ENCODE results near the gene ADORA2B. TPM values are rescaled to one million over a fixed set of nuclear protein-coding genes. Genes with fewer than 3 reads are reported as not detected.

Gene ADORA2B
- total RNA-seq, 2 experiments from 2014 or later, result not detected

DNA sequence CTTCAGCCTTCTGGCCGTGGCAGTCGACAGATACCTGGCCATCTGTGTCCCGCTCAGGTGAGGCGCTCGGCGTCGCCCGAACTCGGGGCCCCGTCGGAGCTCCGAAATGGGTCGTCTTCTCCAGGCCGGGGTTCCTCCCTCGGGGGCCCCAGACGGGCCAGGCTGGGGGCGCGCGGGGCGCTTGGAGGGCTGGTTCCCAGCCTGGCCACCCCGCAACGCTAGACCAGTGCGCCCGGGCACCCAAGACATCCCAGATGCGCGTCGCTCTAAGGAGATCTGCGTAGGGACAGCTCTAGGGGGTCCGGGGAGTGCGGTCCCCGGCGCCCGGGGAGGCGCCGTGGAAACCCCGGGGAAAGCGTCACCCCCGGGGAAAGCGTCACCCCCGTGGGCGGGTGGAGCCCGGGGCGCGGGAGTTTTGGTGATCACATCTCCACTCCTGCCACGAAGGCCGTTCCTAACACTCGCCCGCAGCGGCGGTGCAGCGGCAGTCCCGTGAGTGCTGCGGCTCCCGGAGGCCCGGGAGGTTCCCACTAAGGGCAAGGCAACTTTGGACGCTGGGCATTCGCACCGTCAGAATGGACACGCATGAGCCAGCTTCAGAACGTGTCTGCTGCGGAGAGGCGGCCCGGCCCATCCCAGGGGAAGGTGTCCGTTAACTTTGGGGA, 729 bp downstream of the ADORA2B start:
- ChIA-PET CTCF (ENCODE audit: unreplicated experiment) (no interaction called here), POLR2A (interaction anchor here (0.6 kb wide), 1 partner anchor 293 kb away, joined by 5 read pairs; no protein-coding TSS in a partner anchor)
- Histone ChIP-seq H4K20me1 (ENCODE audit: insufficient read depth, low read length) (no peaks in the 10 kb centered on the region), H2AFZ (ENCODE audit: low read length) (no peak overlapping the region), H3K9me3 (ENCODE audit: low read length) (no peaks in the 10 kb centered on the region), H3K9me2 (ENCODE audit: insufficient read depth, low read length) (no peaks in the 10 kb centered on the region), H3K79me2 (ENCODE audit: insufficient read depth, low read depth, low read length) (no peaks in the 10 kb centered on the region), H3K36me3 (ENCODE audit: insufficient read depth, low read length) (no peaks in the 10 kb centered on the region), H3K27ac (ENCODE audit: low read depth, low read length, poor library complexity, severe bottlenecking) (no peak overlapping the region), H3K4me2 (ENCODE audit: low read length) (no peak overlapping the region), H3K4me1 (ENCODE audit: insufficient read depth, low read length, poor library complexity, severe bottlenecking) (no peaks in the 10 kb centered on the region), H3K4me3 (ENCODE audit: low read depth, low read length, poor library complexity, severe bottlenecking) (no peak overlapping the region)
- no peak for DNase-seq (ENCODE audit: low spot score)
- TF ChIP-seq EZH2phosphoT487 (IDR thresholded peaks at IDR 0.05; ENCODE audit: borderline replicate concordance, low read depth, low read length), result no peak
- TF ChIP-seq, protein P1, sequence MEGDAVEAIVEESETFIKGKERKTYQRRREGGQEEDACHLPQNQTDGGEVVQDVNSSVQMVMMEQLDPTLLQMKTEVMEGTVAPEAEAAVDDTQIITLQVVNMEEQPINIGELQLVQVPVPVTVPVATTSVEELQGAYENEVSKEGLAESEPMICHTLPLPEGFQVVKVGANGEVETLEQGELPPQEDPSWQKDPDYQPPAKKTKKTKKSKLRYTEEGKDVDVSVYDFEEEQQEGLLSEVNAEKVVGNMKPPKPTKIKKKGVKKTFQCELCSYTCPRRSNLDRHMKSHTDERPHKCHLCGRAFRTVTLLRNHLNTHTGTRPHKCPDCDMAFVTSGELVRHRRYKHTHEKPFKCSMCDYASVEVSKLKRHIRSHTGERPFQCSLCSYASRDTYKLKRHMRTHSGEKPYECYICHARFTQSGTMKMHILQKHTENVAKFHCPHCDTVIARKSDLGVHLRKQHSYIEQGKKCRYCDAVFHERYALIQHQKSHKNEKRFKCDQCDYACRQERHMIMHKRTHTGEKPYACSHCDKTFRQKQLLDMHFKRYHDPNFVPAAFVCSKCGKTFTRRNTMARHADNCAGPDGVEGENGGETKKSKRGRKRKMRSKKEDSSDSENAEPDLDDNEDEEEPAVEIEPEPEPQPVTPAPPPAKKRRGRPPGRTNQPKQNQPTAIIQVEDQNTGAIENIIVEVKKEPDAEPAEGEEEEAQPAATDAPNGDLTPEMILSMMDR (conservative IDR thresholded peaks at IDR 0.05; ENCODE audit: low read length), result no peak
- no TSS peak for BruUV-seq (replicated peaks)
- intact Hi-C loops (cut with micrococcal nuclease; ENCODE audit: unreplicated experiment), result no loop called here

DNA sequence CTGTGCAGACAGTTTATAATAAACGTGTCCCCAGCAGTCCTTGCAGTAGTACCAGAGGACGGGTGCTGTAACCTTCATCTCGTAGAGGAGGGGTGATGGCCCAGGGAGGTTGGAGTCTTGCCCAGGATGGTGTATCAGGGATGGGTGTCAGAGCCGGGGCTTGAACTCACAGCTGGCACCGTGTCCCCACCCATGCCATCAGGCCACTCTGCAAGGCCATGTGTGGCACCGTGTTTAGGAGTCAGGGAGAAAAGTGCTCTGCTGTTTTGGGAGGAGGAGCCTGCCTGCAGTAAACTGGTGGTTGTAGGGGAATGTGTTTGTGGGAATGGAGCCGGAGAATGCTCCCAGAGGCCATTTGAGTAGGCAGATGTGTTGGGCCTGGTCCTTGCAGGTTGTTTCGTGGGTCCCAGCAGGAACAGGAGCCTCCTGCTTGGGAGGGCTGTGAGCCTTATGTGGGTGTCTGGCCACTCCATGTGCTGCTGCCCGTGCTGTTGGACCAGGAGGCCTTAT, 1.7 kb downstream of the ADORA2B start:
- no peak overlapping the region for H3K27ac ChIP-seq (ENCODE audit: low read depth, low read length, poor library complexity, severe bottlenecking)
- no peaks in the 10 kb centered on the region for H3K4me1 ChIP-seq (ENCODE audit: insufficient read depth, low read length, poor library complexity, severe bottlenecking)
- ChIA-PET CTCF (ENCODE audit: unreplicated experiment) (no interaction called here), POLR2A (interaction anchor here (0.6 kb wide), 1 partner anchor 292 kb away, joined by 5 read pairs; no protein-coding TSS in a partner anchor)
- H3K36me3 ChIP-seq (ENCODE audit: insufficient read depth, low read length), result no peaks in the 10 kb centered on the region
- no TSS peak for BruUV-seq (replicated peaks)
- no peak for DNase-seq (ENCODE audit: low spot score)
- H3K4me3 ChIP-seq (ENCODE audit: low read depth, low read length, poor library complexity, severe bottlenecking), result no peak overlapping the region
- TF ChIP-seq, protein P1 (conservative IDR thresholded peaks at IDR 0.05; ENCODE audit: low read length), result no peak
- TF ChIP-seq EZH2phosphoT487 (IDR thresholded peaks at IDR 0.05; ENCODE audit: borderline replicate concordance, low read depth, low read length), result no peak
- H3K9me3 ChIP-seq (ENCODE audit: low read length), result no peaks in the 10 kb centered on the region
- intact Hi-C loops (cut with micrococcal nuclease; ENCODE audit: unreplicated experiment), result no loop called here
- H2AFZ ChIP-seq (ENCODE audit: low read length), result no peak overlapping the region
- H3K4me2 ChIP-seq (ENCODE audit: low read length), result no peak overlapping the region
- H3K9me2 ChIP-seq (ENCODE audit: insufficient read depth, low read length), result no peaks in the 10 kb centered on the region
- no peaks in the 10 kb centered on the region for H3K79me2 ChIP-seq (ENCODE audit: insufficient read depth, low read depth, low read length)
- no peaks in the 10 kb centered on the region for H4K20me1 ChIP-seq (ENCODE audit: insufficient read depth, low read length)

DNA sequence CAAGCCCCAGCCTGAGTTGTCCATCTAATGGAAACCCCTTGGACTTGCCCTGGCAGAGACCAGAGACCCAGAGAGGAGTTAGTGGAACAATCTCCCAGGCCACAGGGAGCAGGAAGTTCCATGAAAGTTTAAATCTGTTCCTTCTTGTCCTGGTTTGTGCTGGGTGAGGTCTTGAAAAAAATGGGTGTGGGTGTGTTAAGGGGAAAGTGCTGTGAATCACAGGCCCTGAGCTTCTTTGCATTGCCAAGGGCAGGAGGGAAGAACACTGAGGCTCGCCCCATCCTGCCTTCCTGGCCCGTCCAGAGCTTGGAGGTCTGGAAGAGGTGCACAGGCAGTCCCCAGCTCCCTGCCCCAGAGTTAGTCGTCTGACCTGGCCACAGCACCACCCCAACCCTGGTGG, 2.3 kb downstream of the ADORA2B start:
- no peak overlapping the region for H3K27ac ChIP-seq (ENCODE audit: low read depth, low read length, poor library complexity, severe bottlenecking)
- no peaks in the 10 kb centered on the region for H3K36me3 ChIP-seq (ENCODE audit: insufficient read depth, low read length)
- H3K9me2 ChIP-seq (ENCODE audit: insufficient read depth, low read length), result no peaks in the 10 kb centered on the region
- no peaks in the 10 kb centered on the region for H3K4me1 ChIP-seq (ENCODE audit: insufficient read depth, low read length, poor library complexity, severe bottlenecking)
- no peak overlapping the region for H3K4me2 ChIP-seq (ENCODE audit: low read length)
- H3K79me2 ChIP-seq (ENCODE audit: insufficient read depth, low read depth, low read length), result no peaks in the 10 kb centered on the region
- DNase-seq (ENCODE audit: low spot score), result no peak
- intact Hi-C loops (cut with micrococcal nuclease; ENCODE audit: unreplicated experiment), result no loop called here
- BruUV-seq (replicated peaks), result no TSS peak
- H3K9me3 ChIP-seq (ENCODE audit: low read length), result no peaks in the 10 kb centered on the region
- POLR2A ChIA-PET, result no interaction called here
- CTCF ChIA-PET (ENCODE audit: unreplicated experiment), result no interaction called here
- H4K20me1 ChIP-seq (ENCODE audit: insufficient read depth, low read length), result no peaks in the 10 kb centered on the region
- TF ChIP-seq EZH2phosphoT487 (IDR thresholded peaks at IDR 0.05; ENCODE audit: borderline replicate concordance, low read depth, low read length), result no peak
- TF ChIP-seq, protein P1 (conservative IDR thresholded peaks at IDR 0.05; ENCODE audit: low read length), result no peak
- H2AFZ ChIP-seq (ENCODE audit: low read length), result no peak overlapping the region
- H3K4me3 ChIP-seq (ENCODE audit: low read depth, low read length, poor library complexity, severe bottlenecking), result no peak overlapping the region
